K562 (cell line): Measurements from ENCODE around the gene SCARF1. TPM values are rescaled to one million over a fixed set of nuclear protein-coding genes. Genes with fewer than 3 reads are reported as not detected.
A peak's percentile ranks its signal among the peaks of the same experiment; 100 is the strongest.

ENCODE experiments used
- ATAC-seq: fragments of 200-7000 bp; cut with Tn5 transposase; 3 replicates; pipeline ENCODE4 v1.9.1; 2020; ENCODE audit warnings: moderate library complexity
- BruUV-seq: library from RNA; stranded (reverse); fragments of 400-500 nt; replicated peaks from 2 replicates; lab custom pipeline; 2021; lab: Mats Ljungman, UMichigan
- CTCF ChIA-PET: fragments of 300-600 bp; formaldehyde crosslinking; extraction: SDS; loops from one replicate; lab custom pipeline; 2021; ENCODE audit warnings: low intra/inter-chr PET ratio; lab: Yijun Ruan, JAX
- POLR2A ChIA-PET: fragments of 300-600, 350-650 bp; sonication (Branson Sonifier 250); formaldehyde crosslinking; extraction: SDS; loops from one replicate; lab custom pipeline; 2021; ENCODE audit warnings: antibody characterized with exemption, inconsistent platforms; lab: Yijun Ruan, JAX
- DNase-seq, 4 experiments: peaks; one replicate each; pipeline versions ENCODE4 v3.0.0 to v3.0.0-alpha.2; 2011 to 2018; ENCODE audit warnings: low spot score in 3 of 4, mixed read lengths in 3 of 4; ENCODE audit errors: extremely low read depth in 1 of 4
- FAIRE-seq: peaks from 2 replicates; lab custom pipeline; 2011; peaks lifted over from hg19 to GRCh38; lab: Jason Lieb, UNC
- H2AFZ ChIP-seq: 2 replicates; pipeline ENCODE4 v1.6.0; 2011; ENCODE audit warnings: low read depth, low read length, control low read depth, inconsistent platforms
- H3K27ac ChIP-seq: fragments of 200-600 bp; 3 replicates; pipeline ENCODE4 v1.8.0; 2011; ENCODE audit warnings: low read depth, mild to moderate bottlenecking, control low read depth, inconsistent platforms, low read length, moderate library complexity, mixed read lengths; ENCODE audit errors: extremely low read depth
- H3K27me3 ChIP-seq, 2 experiments: fragments of 300-600 bp in 1 of 2; 2 replicates in 1 of 2; 3 replicates in 1 of 2; pipeline versions ENCODE4 v1.6.0 to v1.8.0; 2011; ENCODE audit warnings: inconsistent platforms in 2 of 2, low read length in 2 of 2, mild to moderate bottlenecking in 1 of 2, mixed read lengths in 1 of 2, moderate library complexity in 1 of 2; ENCODE audit not compliant: control insufficient read depth in 2 of 2, insufficient read depth in 2 of 2
- H3K36me3 ChIP-seq: fragments of 300-600 bp; 3 replicates; pipeline ENCODE4 v1.8.0; 2011; ENCODE audit warnings: mild to moderate bottlenecking, low read length, inconsistent platforms; ENCODE audit not compliant: control insufficient read depth, insufficient read depth
- H3K4me1 ChIP-seq, 2 experiments: fragments of 200-600 bp in 1 of 2; replicated peaks in 1 of 2; 2 replicates in 1 of 2; 3 replicates in 1 of 2; pipeline versions ENCODE4 v1.5.1 to v1.8.0; 2011; ENCODE audit warnings: inconsistent platforms in 2 of 2, low read length in 2 of 2, mild to moderate bottlenecking in 1 of 2, mixed read lengths in 1 of 2, moderate library complexity in 1 of 2; ENCODE audit not compliant: control insufficient read depth in 2 of 2, insufficient read depth in 2 of 2
- H3K4me2 ChIP-seq: 2 replicates; pipeline ENCODE4 v1.6.1; 2011; ENCODE audit warnings: low read length, control low read depth, inconsistent platforms, mixed read lengths; ENCODE audit not compliant: insufficient read depth
- H3K4me3 ChIP-seq: fragments of 200-600 bp; sonication (generic), shearing (Covaris generic); 2 replicates; pipeline ENCODE4 v1.5.1; 2016; ENCODE audit warnings: control low read depth, inconsistent platforms
- H3K79me2 ChIP-seq: fragments of 200-600 bp; 3 replicates; pipeline ENCODE4 v1.8.0; 2011; ENCODE audit warnings: low read length, inconsistent platforms; ENCODE audit not compliant: control insufficient read depth, insufficient read depth
- H3K9ac ChIP-seq, 2 experiments: 2 replicates each; pipeline versions ENCODE4 v1.6.0 to v1.6.1; 2011; ENCODE audit warnings: low read depth in 2 of 2, low read length in 2 of 2, control low read depth in 1 of 2, inconsistent platforms in 1 of 2, mild to moderate bottlenecking in 1 of 2, mixed read lengths in 1 of 2; ENCODE audit not compliant: insufficient read depth in 1 of 2
- H3K9me1 ChIP-seq: one replicate; pipeline ENCODE4 v1.6.0; 2011; ENCODE audit warnings: inconsistent platforms, mild to moderate bottlenecking, low read length, moderate library complexity; ENCODE audit not compliant: control insufficient read depth, insufficient read depth
- H3K9me3 ChIP-seq: replicated peaks from 2 replicates; pipeline ENCODE4 v1.5.1; 2011; ENCODE audit warnings: low read depth, low read length, inconsistent platforms; ENCODE audit not compliant: control insufficient read depth, insufficient read depth
- H4K20me1 ChIP-seq: replicated peaks from 2 replicates; pipeline ENCODE4 v1.6.1; 2011; ENCODE audit warnings: low read length, inconsistent platforms, mixed read lengths; ENCODE audit not compliant: control insufficient read depth, insufficient read depth
- CHD7 ChIP-seq: fragments of 200-600 bp; sonication (generic); IDR thresholded peaks from one replicate; pipeline ENCODE4 v1.6.1; 2012; ENCODE audit warnings: mild to moderate bottlenecking, low read depth, low read length, inconsistent platforms
- KDM1A ChIP-seq, 2 experiments: fragments of 450-650 bp; IDR thresholded peaks; 2 replicates each; pipeline ENCODE4 v1.6.1; 2016; ENCODE audit warnings: mild to moderate bottlenecking in 2 of 2
- MED1 ChIP-seq: sonication (generic); formaldehyde crosslinking; IDR thresholded peaks from 2 replicates; pipeline ENCODE4 v1.8.1; 2023; ENCODE audit warnings: missing genetic modification reagents, borderline replicate concordance
- PCBP1 ChIP-seq: fragments of 200-400 bp; formaldehyde crosslinking; IDR thresholded peaks from 2 replicates; pipeline ENCODE4 v1.6.1; 2018; ENCODE audit warnings: mild to moderate bottlenecking, low read depth, low read length; ENCODE audit not compliant: poor library complexity, severe bottlenecking
- PCBP2 ChIP-seq: fragments of 200-400 bp; formaldehyde crosslinking; IDR thresholded peaks from 2 replicates; pipeline ENCODE4 v1.6.1; 2018; ENCODE audit warnings: low read length, low read depth, mild to moderate bottlenecking, moderate library complexity; ENCODE audit not compliant: poor library complexity, severe bottlenecking
- PHB2 ChIP-seq: fragments of 450-650 bp; IDR thresholded peaks from 2 replicates; pipeline ENCODE4 v1.6.1; 2017; ENCODE audit warnings: low read depth
- ZNF12 ChIP-seq: sonication (generic); formaldehyde crosslinking; IDR thresholded peaks from 2 replicates; pipeline ENCODE4 v1.4.0; 2020; ENCODE audit warnings: mild to moderate bottlenecking, missing genetic modification reagents
- ZNF398 ChIP-seq: fragments of 250-450 bp; sonication (Bioruptor Pico); IDR thresholded peaks from 2 replicates; pipeline ENCODE4 v1.8.0; 2021; ENCODE audit warnings: moderate library complexity, mild to moderate bottlenecking, inconsistent platforms
- WGBS: fragments of 100-300 bp; shearing (Covaris generic); methylation state at CpG from one replicate; pipeline ENCODE4 v1.1.6; 2016; ENCODE audit warnings: low coverage, mixed read lengths; ENCODE audit not compliant: insufficient coverage; ENCODE audit errors: missing lambda C conversion rate; 5-methylcytosine and 5-hydroxymethylcytosine counted together
- in situ Hi-C: fragments of 300-500 bp; cut with MboI; formaldehyde crosslinking; loops from 4 replicates; pipeline ENCODE4 v1.15.0; 2018; ENCODE audit warnings: inconsistent platforms, mixed read lengths
- intact Hi-C: fragments of 100-400 bp; cut with micrococcal nuclease; formaldehyde crosslinking; loops from 2 replicates; pipeline ENCODE4 v1.14.2; 2022
- polyA plus RNA-seq, 8 experiments: library from polyadenylated mRNA; depleted of rRNA in 4 of 8; stranded (reverse) in 5 of 8; unstranded in 3 of 8; fragments of >200 nt; fragmentation: Nextera tagmentation in 2 of 8; fragmentation: Illumina TruSeq in 1 of 8; extraction: Ambion mirVana in 2 of 8; extraction: Trizol in 1 of 8; gene quantifications; 2 replicates each; pipeline versions ENCODE4 v1.2.1 to v1.2.3, GENCODE V29; 2011 to 2014; ENCODE audit warnings: inconsistent platforms in 1 of 8, missing spikeins in 1 of 8
- total RNA-seq, 7 experiments: library from RNA; depleted of rRNA in 6 of 7; stranded (reverse); fragments of >200 nt in 6 of 7; fragmentation: Illumina TruSeq in 2 of 7; extraction: Trizol in 2 of 7; gene quantifications; 2 replicates each; pipeline versions ENCODE4 v1.2.1 to v1.2.3, GENCODE V29; 2011 to 2021; ENCODE audit warnings: low replicate concordance in 1 of 7

SCARF1 gene
- total and polyA plus RNA-seq, 9 of the 15 experiments (the other 6 are each of a cell fraction or from before 2014, with no cell fraction given), result 0.04 to 2.1 (median 0.63) TPM

GRCh38 chr17:1690544-1691221, 45.2 kb upstream of the SCARF1 start:
- 33% methylated on average over 1 of the region's 8 CpGs for WGBS
- no peak overlapping the region for H2AFZ ChIP-seq
- H4K20me1 ChIP-seq, result no peaks in the 10 kb centered on the region
- no peak overlapping the region for H3K4me2 ChIP-seq
- intact Hi-C loops (no loop called here), in situ Hi-C loops (no loop called here)
- no peaks in the 10 kb centered on the region; a peak in 1 of 5 replicates for H3K4me1 ChIP-seq
- H3K79me2 ChIP-seq, result no peaks in the 10 kb centered on the region
- no peaks in the 10 kb centered on the region for H3K27me3 ChIP-seq
- ChIA-PET POLR2A (interaction anchor here (0.6 kb wide), 1 partner anchor 79 kb away, joined by 3 read pairs; no protein-coding TSS in a partner anchor), CTCF (interaction anchor here (0.6 kb wide), 1 partner anchor 14 kb away, joined by 5 read pairs; no protein-coding TSS in a partner anchor)
- no peaks in the 10 kb centered on the region for H3K9me1 ChIP-seq
- ATAC-seq (peak; percentile 35; the same call in 1 of the 3 replicates), DNase-seq (no peak), FAIRE-seq (no peak)
- H3K9ac ChIP-seq, result no peak overlapping the region
- H3K27ac ChIP-seq, result no peak overlapping the region
- no TSS peak for BruUV-seq
- H3K36me3 ChIP-seq, result no peaks in the 10 kb centered on the region
- no peaks in the 10 kb centered on the region for H3K9me3 ChIP-seq
- H3K4me3 ChIP-seq, result no peak overlapping the region
- TF ChIP-seq CHD7, result no peak
- no peak for TF ChIP-seq ZNF12
- TF ChIP-seq PCBP2, result peak; percentile 40
- TF ChIP-seq PHB2, result no peak
- no peak for TF ChIP-seq MED1
- TF ChIP-seq KDM1A (IDR thresholded peaks at IDR 0.05), result peak in 1 of 2 experiments; percentile 25; a peak in 1 of 4 replicates
- TF ChIP-seq PCBP1, result peak; percentile 52
- TF ChIP-seq ZNF398 (CRISPR knock-in tag), result no peak
